Ascending aorta (tissue), 2 donors: ENCODE results near the gene ANKRD31. TPM values are rescaled to one million over a fixed set of nuclear protein-coding genes. Genes with fewer than 3 reads are reported as not detected.

ENCODE experiments used
- DNase-seq, 2 donors: peaks; one replicate each; pipeline ENCODE4 v3.0.0-alpha.2; 2019; ENCODE audit warnings: low spot score in 2 of 2
- H3K27ac ChIP-seq, 2 donors: fragments of 200-600 bp; sonication (generic); one replicate each; pipeline ENCODE4 v1.5.1; 2016 to 2017; ENCODE audit warnings: mild to moderate bottlenecking in 1 of 2
- H3K27me3 ChIP-seq: fragments of 200-600 bp; sonication (generic); one replicate; pipeline ENCODE4 v1.5.1; 2017
- H3K36me3 ChIP-seq, 2 donors: fragments of 200-600 bp; sonication (generic); one replicate each; pipeline ENCODE4 v1.5.1; 2016
- H3K4me1 ChIP-seq, 2 donors: fragments of 200-600 bp; sonication (generic); one replicate each; pipeline ENCODE4 v1.5.1; 2016 to 2017; ENCODE audit warnings: mild to moderate bottlenecking in 1 of 2
- H3K4me3 ChIP-seq, 2 donors: fragments of 200-600 bp; sonication (generic); one replicate each; pipeline ENCODE4 v1.5.1; 2016 to 2017; ENCODE audit warnings: mild to moderate bottlenecking in 1 of 2
- H3K9me3 ChIP-seq, 2 donors: fragments of 200-600 bp; sonication (generic); one replicate each; pipeline ENCODE4 v1.5.1; 2016
- intact Hi-C: fragments of 100-400 bp; cut with DNase I; formaldehyde crosslinking; loops from one replicate; pipeline ENCODE4 v1.15.1; 2023
- total RNA-seq: library from RNA; depleted of rRNA; stranded (reverse); fragments of >200 nt; gene quantifications from one replicate; pipeline ENCODE4 v1.1.0, GENCODE V29; 2016
- TF ChIP-seq, protein P1 (sequence below), 3 experiments: fragments of 200-600 bp in 2 of 3; fragments of 450-650 bp in 1 of 3; sonication (generic) in 2 of 3; IDR thresholded peaks; one replicate each; pipeline ENCODE4 v1.5.1; 2016 to 2019; ENCODE audit warnings: antibody characterized with exemption in 3 of 3, mild to moderate bottlenecking in 1 of 3, moderate library complexity in 1 of 3

The ANKRD31 gene
- total RNA-seq, 1 donor from 2014 or later = not detected

DNA sequence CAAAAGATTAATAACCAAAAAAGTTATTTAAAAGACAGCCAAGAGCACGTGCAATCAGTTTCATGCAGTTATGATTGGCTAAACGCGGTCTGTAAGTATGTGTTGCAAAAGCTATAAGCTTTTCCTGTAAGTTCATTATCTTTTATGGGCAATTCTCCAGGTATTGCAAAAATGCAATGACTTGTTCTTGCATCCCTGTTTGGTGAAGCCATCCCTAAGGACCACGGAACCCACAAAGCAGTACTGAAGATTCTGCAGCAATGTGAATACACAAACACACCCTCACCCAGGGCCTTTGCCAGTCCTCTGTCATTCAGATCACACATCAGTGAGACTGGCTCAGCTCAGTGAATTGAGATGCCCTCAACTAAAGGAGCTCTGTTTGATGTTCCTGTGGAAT lies 195.7 kb downstream of the ANKRD31 start:
- no peaks in the 10 kb centered on the region for H3K36me3 ChIP-seq
- no peaks in the 10 kb centered on the region for H3K27me3 ChIP-seq
- no peaks in the 10 kb centered on the region for H3K9me3 ChIP-seq
- intact Hi-C loops = no loop called here
- TF ChIP-seq, protein P1, sequence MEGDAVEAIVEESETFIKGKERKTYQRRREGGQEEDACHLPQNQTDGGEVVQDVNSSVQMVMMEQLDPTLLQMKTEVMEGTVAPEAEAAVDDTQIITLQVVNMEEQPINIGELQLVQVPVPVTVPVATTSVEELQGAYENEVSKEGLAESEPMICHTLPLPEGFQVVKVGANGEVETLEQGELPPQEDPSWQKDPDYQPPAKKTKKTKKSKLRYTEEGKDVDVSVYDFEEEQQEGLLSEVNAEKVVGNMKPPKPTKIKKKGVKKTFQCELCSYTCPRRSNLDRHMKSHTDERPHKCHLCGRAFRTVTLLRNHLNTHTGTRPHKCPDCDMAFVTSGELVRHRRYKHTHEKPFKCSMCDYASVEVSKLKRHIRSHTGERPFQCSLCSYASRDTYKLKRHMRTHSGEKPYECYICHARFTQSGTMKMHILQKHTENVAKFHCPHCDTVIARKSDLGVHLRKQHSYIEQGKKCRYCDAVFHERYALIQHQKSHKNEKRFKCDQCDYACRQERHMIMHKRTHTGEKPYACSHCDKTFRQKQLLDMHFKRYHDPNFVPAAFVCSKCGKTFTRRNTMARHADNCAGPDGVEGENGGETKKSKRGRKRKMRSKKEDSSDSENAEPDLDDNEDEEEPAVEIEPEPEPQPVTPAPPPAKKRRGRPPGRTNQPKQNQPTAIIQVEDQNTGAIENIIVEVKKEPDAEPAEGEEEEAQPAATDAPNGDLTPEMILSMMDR (IDR thresholded peaks at IDR 0.05) = no peak
- no peak overlapping the region for H3K4me3 ChIP-seq
- no peaks in the 10 kb centered on the region for H3K4me1 ChIP-seq
- DNase-seq = no peak
- H3K27ac ChIP-seq = no peak overlapping the region

DNA sequence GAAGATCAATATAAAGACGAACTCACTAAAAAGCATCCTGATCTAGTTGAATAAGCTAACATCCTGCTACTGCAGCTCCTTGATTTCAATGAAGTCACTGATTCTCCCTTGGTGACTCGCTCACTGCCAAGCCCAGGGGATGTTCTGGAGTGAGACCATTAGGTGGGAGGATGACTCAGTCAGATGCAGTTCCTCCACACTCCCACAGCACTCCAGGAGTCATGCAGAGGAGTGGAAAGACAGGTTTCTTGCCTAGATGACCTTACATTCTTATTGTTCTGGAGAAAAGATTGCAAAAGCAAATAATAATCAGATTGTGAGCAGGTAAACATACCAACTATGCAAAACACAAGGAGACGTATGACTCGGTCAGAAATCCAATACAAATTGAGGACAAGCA lies 199.6 kb downstream of the ANKRD31 start:
- intact Hi-C loops = no loop called here

DNA sequence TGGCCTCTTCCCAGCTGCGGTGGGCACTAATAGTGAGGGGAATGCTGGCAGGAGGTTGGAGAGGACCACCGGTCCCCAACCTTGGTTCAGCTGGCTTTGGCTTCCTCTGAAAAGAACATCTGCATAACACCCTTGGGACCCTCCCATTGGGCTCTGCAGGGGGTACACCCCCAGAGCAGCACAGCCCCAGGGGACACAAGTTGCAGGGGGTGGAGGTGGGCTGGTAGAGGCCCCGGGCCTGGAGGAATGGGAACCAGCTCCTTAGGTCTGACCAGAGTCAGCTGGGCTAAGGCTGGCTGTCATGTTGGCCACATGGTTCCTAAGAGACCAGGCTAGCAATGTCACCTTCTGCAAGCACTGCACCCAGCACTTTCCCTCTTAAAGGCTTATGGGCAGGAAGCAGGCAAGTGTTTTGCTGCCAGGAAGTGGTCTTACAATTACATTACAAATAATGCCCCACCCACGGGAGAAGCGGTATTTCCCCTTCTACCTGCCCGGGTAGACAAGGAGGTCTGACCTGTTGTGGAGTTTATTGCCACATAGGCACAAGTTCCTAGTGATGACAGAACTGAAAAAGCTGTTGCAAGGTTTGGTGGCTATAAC lies 202.4 kb downstream of the ANKRD31 start:
- H3K27ac ChIP-seq = no peak overlapping the region
- H3K9me3 ChIP-seq = no peaks in the 10 kb centered on the region
- H3K36me3 ChIP-seq = no peaks in the 10 kb centered on the region
- H3K27me3 ChIP-seq = no peaks in the 10 kb centered on the region
- H3K4me1 ChIP-seq = no peaks in the 10 kb centered on the region
- H3K4me3 ChIP-seq = no peak overlapping the region
- no peak for DNase-seq
- TF ChIP-seq, protein P1 (IDR thresholded peaks at IDR 0.05) = no peak
- intact Hi-C loops = no loop called here

More for the DNA sequence above, 199.6 kb downstream of the ANKRD31 start:
- Histone ChIP-seq H3K4me3 (no peak overlapping the region), H3K36me3 (no peaks in the 10 kb centered on the region), H3K4me1 (no peaks in the 10 kb centered on the region), H3K9me3 (no peaks in the 10 kb centered on the region), H3K27ac (no peak overlapping the region), H3K27me3 (no peaks in the 10 kb centered on the region)
- TF ChIP-seq, protein P1 (IDR thresholded peaks at IDR 0.05) = no peak
- DNase-seq = no peak

DNA sequence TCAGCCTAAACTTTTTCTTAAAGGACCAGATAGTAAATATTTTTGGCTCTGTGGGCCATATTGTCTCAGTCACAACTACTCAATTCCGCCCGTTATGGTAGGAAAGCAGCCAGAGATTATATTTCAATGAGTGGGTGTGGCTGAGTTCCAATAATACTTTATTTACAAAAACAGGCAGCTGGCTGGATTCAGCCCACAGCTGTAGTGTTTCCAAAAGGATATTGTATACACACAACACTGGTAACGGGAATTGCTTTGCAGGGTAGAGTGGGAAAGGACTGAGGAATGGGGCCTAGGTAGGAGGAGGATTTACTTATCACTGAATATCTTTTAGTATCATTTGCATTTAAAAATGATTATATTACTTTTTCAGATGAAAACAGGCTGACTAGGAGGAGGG lies 205.3 kb downstream of the ANKRD31 start:
- Histone ChIP-seq H3K4me3 (no peak overlapping the region), H3K36me3 (no peaks in the 10 kb centered on the region), H3K9me3 (no peaks in the 10 kb centered on the region), H3K27ac (no peak overlapping the region), H3K4me1 (no peaks in the 10 kb centered on the region), H3K27me3 (no peaks in the 10 kb centered on the region)
- intact Hi-C loops = no loop called here
- TF ChIP-seq, protein P1 (IDR thresholded peaks at IDR 0.05) = no peak
- no peak for DNase-seq

DNA sequence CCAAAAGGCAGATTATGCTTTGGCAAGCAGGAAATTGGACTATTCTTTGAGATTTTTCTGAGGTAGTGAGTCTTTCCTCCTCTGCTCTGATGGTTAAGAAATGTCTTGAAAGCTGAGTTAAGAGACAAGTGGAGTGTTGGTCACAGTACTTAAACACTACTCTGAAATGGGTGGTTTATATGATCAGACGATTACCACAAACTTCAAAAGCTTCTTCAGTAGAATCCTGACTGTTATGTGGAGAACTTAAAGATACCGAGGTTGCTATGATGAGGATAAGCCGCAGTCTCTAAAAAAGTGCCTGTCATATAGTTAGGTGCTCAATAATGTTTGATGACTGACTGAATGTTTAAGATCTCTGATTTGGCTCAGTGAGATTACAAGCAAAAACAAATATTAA lies 208.6 kb downstream of the ANKRD31 start:
- TF ChIP-seq, protein P1 (IDR thresholded peaks at IDR 0.05) = no peak
- Histone ChIP-seq H3K36me3 (no peaks in the 10 kb centered on the region), H3K4me3 (no peak overlapping the region), H3K9me3 (no peaks in the 10 kb centered on the region), H3K27ac (no peak overlapping the region), H3K27me3 (no peaks in the 10 kb centered on the region), H3K4me1 (no peaks in the 10 kb centered on the region)
- DNase-seq = no peak
- intact Hi-C loops = no loop called here
